GM23338 (cell line): ENCODE data around the gene ZDHHC11B. TPM values are rescaled to one million over a fixed set of nuclear protein-coding genes. Genes with fewer than 3 reads are reported as not detected.
"Not testable (repeated sequence)": the region's sequence is repeated elsewhere in the genome, so short reads cannot be mapped to it uniquely, and the experiment has no call there.

Experiments
- ATAC-seq: fragments of 200-7000 bp; cut with Tn5 transposase; 3 replicates; pipeline ENCODE4 v1.9.1; 2020
- DNase-seq: peaks from one replicate; pipeline ENCODE4 v3.0.0-alpha.2; 2015; ENCODE audit warnings: low spot score
- H2AFZ ChIP-seq: fragments of 200-600 bp; sonication (generic); 2 replicates; pipeline ENCODE4 v1.8.0; 2016; ENCODE audit warnings: antibody characterized with exemption, mild to moderate bottlenecking, moderate library complexity
- H3F3A ChIP-seq: fragments of 200-600 bp; sonication (generic); replicated peaks from 2 replicates; pipeline ENCODE4 v1.8.0; 2017; ENCODE audit warnings: antibody characterized with exemption, mixed run types, low read depth
- H3K27ac ChIP-seq: fragments of 200-600 bp; sonication (generic); 2 replicates; pipeline ENCODE4 v1.6.1; 2016; ENCODE audit warnings: low read depth
- H3K27me3 ChIP-seq: fragments of 200-600 bp; sonication (generic); 2 replicates; pipeline ENCODE4 v1.8.0; 2016; ENCODE audit warnings: mild to moderate bottlenecking, mixed run types, moderate library complexity; ENCODE audit not compliant: insufficient read depth
- H3K36me3 ChIP-seq: fragments of 200-600 bp; sonication (generic); 2 replicates; pipeline ENCODE4 v1.8.0; 2016; ENCODE audit warnings: mild to moderate bottlenecking; ENCODE audit not compliant: insufficient read depth
- H3K4me1 ChIP-seq: fragments of 200-600 bp; sonication (generic); 2 replicates; pipeline ENCODE4 v1.8.0; 2016; ENCODE audit warnings: mild to moderate bottlenecking, moderate library complexity; ENCODE audit not compliant: insufficient read depth
- H3K4me2 ChIP-seq: fragments of 200-600 bp; sonication (generic); 2 replicates; pipeline ENCODE4 v1.7.1; 2017; ENCODE audit warnings: mixed run types
- H3K4me3 ChIP-seq: fragments of 200-600 bp; sonication (generic); 2 replicates; pipeline ENCODE4 v1.6.1; 2016; ENCODE audit warnings: mixed run types
- H3K79me2 ChIP-seq: fragments of 200-600 bp; sonication (generic); replicated peaks from 2 replicates; pipeline ENCODE4 v1.8.0; 2017; ENCODE audit warnings: mild to moderate bottlenecking; ENCODE audit not compliant: insufficient read depth
- H3K9me2 ChIP-seq: fragments of 200-600 bp; sonication (generic); 2 replicates; pipeline ENCODE4 v1.8.0; 2017; ENCODE audit not compliant: insufficient read depth
- H4K20me1 ChIP-seq: fragments of 200-600 bp; sonication (generic); replicated peaks from 2 replicates; pipeline ENCODE4 v1.8.0; 2017; ENCODE audit warnings: mild to moderate bottlenecking; ENCODE audit not compliant: insufficient read depth
- H3K27ac Mint-ChIP-seq: 2 replicates; pipeline ENCODE4 v1.8.0; 2020; ENCODE audit warnings: inconsistent platforms, mild to moderate bottlenecking, moderate library complexity, mixed read lengths
- H3K27me3 Mint-ChIP-seq: 3 replicates; pipeline ENCODE4 v1.8.0; 2022; ENCODE audit warnings: low read depth, mild to moderate bottlenecking, moderate library complexity, mixed read lengths, inconsistent platforms; ENCODE audit not compliant: insufficient read depth, poor library complexity
- H3K36me3 Mint-ChIP-seq: 3 replicates; pipeline ENCODE4 v1.8.0; 2021; ENCODE audit warnings: low read depth, mild to moderate bottlenecking, inconsistent platforms, moderate library complexity, mixed read lengths
- H3K4me1 Mint-ChIP-seq: 3 replicates; pipeline ENCODE4 v1.8.0; 2020; ENCODE audit warnings: mild to moderate bottlenecking, inconsistent platforms, mixed read lengths
- H3K4me3 Mint-ChIP-seq: 3 replicates; pipeline ENCODE4 v1.8.0; 2021; ENCODE audit warnings: moderate library complexity, mild to moderate bottlenecking, inconsistent platforms, mixed read lengths
- H3K9me3 Mint-ChIP-seq: 3 replicates; pipeline ENCODE4 v1.8.0; 2020; ENCODE audit warnings: moderate library complexity, mild to moderate bottlenecking, inconsistent platforms, mixed read lengths
- EZH2 ChIP-seq: fragments of 200-600 bp; sonication (generic); IDR thresholded peaks from one replicate; pipeline ENCODE4 v1.8.0; 2017; ENCODE audit warnings: antibody characterized with exemption, mild to moderate bottlenecking, low read depth; ENCODE audit not compliant: unreplicated experiment
- POLR2AphosphoS5 ChIP-seq: IDR thresholded peaks from 2 replicates; pipeline ENCODE4 v1.6.1; 2016; ENCODE audit warnings: antibody characterized with exemption, low read depth
- ZNF114 ChIP-seq: fragments of 250-450 bp; sonication (Bioruptor Pico); IDR thresholded peaks from 2 replicates; pipeline ENCODE4 v1.5.0; 2020; ENCODE audit warnings: mild to moderate bottlenecking, moderate library complexity
- ZNF331 ChIP-seq: fragments of 250-450 bp; sonication (Bioruptor Pico); IDR thresholded peaks from 2 replicates; pipeline ENCODE4 v1.5.0; 2020; ENCODE audit warnings: low read depth, mild to moderate bottlenecking, moderate library complexity
- polyA plus RNA-seq: library from polyadenylated mRNA; unstranded; fragments of >200 nt; fragmentation: Nextera tagmentation; extraction: Ambion mirVana; gene quantifications from 2 replicates; pipeline ENCODE4 v1.2.1, GENCODE V29; 2016
- total RNA-seq: library from RNA; depleted of rRNA; stranded (reverse); fragments of >200 nt; shearing (Covaris generic); gene quantifications from 2 replicates; pipeline ENCODE4 v1.2.3, GENCODE V29; 2014
- TF ChIP-seq, protein P1 (sequence below): fragments of 250-450 bp; sonication (Bioruptor Pico); IDR thresholded peaks from 2 replicates; pipeline ENCODE4 v1.5.0; 2020; ENCODE audit warnings: mild to moderate bottlenecking, moderate library complexity
- TF ChIP-seq, protein P2 (sequence below), 2 experiments: fragments of 200-600 bp in 1 of 2; sonication (generic) in 1 of 2; conservative IDR thresholded peaks; 2 replicates each; pipeline versions ENCODE4 v1.5.1 to v1.6.1; 2016 to 2017; ENCODE audit warnings: antibody characterized with exemption in 2 of 2, low read depth in 2 of 2, mild to moderate bottlenecking in 2 of 2, moderate library complexity in 1 of 2
- TF ChIP-seq, protein P3 (sequence below): IDR thresholded peaks from one replicate; pipeline ENCODE4 v1.6.1; 2018; ENCODE audit warnings: antibody characterized with exemption; ENCODE audit not compliant: unreplicated experiment

ZDHHC11B gene
- total and polyA plus RNA-seq, 2 experiments from 2014 or later = 0.89 to 1.2 TPM

DNA sequence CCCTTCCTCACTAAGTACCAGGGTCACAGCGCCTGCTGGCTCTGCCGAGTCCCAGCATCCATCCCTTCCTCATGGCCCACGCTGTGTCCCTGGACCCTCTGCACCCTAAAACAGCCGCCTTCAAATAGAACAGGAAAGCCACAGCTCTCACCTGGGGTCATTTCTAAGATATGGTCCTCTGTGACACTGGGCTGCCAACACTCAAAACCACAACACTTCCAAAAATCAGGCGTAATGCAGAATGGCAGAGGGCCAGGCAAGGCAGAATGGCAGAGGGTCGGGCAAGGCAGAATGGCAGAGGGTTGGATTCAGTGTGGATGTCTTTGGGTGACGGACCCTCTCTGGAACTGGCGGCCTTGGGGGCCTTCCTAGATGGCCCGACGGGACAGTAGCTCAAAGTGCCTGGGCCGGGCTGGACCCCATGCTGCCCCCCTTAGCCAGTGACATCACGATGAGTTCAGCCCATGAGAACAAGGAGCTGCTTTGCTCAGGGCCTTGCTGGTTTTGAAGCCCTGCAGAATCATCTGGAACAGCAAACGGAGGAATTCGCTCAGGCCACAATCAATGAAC is 35.3 kb downstream of the ZDHHC11B start (continued):
- TF ChIP-seq, protein P1, sequence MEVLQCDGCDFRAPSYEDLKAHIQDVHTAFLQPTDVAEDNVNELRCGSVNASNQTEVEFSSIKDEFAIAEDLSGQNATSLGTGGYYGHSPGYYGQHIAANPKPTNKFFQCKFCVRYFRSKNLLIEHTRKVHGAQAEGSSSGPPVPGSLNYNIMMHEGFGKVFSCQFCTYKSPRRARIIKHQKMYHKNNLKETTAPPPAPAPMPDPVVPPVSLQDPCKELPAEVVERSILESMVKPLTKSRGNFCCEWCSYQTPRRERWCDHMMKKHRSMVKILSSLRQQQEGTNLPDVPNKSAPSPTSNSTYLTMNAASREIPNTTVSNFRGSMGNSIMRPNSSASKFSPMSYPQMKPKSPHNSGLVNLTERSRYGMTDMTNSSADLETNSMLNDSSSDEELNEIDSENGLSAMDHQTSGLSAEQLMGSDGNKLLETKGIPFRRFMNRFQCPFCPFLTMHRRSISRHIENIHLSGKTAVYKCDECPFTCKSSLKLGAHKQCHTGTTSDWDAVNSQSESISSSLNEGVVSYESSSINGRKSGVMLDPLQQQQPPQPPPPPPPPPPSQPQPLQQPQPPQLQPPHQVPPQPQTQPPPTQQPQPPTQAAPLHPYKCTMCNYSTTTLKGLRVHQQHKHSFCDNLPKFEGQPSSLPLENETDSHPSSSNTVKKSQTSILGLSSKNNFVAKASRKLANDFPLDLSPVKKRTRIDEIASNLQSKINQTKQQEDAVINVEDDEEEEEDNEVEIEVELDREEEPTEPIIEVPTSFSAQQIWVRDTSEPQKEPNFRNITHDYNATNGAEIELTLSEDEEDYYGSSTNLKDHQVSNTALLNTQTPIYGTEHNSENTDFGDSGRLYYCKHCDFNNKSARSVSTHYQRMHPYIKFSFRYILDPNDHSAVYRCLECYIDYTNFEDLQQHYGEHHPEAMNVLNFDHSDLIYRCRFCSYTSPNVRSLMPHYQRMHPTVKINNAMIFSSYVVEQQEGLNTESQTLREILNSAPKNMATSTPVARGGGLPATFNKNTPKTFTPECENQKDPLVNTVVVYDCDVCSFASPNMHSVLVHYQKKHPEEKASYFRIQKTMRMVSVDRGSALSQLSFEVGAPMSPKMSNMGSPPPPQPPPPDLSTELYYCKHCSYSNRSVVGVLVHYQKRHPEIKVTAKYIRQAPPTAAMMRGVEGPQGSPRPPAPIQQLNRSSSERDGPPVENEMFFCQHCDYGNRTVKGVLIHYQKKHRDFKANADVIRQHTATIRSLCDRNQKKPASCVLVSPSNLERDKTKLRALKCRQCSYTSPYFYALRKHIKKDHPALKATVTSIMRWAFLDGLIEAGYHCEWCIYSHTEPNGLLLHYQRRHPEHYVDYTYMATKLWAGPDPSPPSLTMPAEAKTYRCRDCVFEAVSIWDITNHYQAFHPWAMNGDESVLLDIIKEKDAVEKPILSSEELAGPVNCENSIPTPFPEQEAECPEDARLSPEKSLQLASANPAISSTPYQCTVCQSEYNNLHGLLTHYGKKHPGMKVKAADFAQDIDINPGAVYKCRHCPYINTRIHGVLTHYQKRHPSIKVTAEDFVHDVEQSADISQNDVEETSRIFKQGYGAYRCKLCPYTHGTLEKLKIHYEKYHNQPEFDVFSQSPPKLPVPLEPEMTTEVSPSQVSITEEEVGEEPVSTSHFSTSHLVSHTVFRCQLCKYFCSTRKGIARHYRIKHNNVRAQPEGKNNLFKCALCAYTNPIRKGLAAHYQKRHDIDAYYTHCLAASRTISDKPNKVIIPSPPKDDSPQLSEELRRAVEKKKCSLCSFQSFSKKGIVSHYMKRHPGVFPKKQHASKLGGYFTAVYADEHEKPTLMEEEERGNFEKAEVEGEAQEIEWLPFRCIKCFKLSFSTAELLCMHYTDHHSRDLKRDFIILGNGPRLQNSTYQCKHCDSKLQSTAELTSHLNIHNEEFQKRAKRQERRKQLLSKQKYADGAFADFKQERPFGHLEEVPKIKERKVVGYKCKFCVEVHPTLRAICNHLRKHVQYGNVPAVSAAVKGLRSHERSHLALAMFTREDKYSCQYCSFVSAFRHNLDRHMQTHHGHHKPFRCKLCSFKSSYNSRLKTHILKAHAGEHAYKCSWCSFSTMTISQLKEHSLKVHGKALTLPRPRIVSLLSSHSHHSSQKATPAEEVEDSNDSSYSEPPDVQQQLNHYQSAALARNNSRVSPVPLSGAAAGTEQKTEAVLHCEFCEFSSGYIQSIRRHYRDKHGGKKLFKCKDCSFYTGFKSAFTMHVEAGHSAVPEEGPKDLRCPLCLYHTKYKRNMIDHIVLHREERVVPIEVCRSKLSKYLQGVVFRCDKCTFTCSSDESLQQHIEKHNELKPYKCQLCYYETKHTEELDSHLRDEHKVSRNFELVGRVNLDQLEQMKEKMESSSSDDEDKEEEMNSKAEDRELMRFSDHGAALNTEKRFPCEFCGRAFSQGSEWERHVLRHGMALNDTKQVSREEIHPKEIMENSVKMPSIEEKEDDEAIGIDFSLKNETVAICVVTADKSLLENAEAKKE (CRISPR knock-in tag) = no peak
- no peak for TF ChIP-seq ZNF331 (CRISPR knock-in tag)
- TF ChIP-seq ZNF114 (CRISPR knock-in tag) = no peak
- TF ChIP-seq, protein P2, sequence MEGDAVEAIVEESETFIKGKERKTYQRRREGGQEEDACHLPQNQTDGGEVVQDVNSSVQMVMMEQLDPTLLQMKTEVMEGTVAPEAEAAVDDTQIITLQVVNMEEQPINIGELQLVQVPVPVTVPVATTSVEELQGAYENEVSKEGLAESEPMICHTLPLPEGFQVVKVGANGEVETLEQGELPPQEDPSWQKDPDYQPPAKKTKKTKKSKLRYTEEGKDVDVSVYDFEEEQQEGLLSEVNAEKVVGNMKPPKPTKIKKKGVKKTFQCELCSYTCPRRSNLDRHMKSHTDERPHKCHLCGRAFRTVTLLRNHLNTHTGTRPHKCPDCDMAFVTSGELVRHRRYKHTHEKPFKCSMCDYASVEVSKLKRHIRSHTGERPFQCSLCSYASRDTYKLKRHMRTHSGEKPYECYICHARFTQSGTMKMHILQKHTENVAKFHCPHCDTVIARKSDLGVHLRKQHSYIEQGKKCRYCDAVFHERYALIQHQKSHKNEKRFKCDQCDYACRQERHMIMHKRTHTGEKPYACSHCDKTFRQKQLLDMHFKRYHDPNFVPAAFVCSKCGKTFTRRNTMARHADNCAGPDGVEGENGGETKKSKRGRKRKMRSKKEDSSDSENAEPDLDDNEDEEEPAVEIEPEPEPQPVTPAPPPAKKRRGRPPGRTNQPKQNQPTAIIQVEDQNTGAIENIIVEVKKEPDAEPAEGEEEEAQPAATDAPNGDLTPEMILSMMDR (conservative IDR thresholded peaks at IDR 0.05; ENCODE audit: low read depth in 2 of 2) = no peak
- TF ChIP-seq POLR2AphosphoS5 = no peak
- TF ChIP-seq, protein P3, sequence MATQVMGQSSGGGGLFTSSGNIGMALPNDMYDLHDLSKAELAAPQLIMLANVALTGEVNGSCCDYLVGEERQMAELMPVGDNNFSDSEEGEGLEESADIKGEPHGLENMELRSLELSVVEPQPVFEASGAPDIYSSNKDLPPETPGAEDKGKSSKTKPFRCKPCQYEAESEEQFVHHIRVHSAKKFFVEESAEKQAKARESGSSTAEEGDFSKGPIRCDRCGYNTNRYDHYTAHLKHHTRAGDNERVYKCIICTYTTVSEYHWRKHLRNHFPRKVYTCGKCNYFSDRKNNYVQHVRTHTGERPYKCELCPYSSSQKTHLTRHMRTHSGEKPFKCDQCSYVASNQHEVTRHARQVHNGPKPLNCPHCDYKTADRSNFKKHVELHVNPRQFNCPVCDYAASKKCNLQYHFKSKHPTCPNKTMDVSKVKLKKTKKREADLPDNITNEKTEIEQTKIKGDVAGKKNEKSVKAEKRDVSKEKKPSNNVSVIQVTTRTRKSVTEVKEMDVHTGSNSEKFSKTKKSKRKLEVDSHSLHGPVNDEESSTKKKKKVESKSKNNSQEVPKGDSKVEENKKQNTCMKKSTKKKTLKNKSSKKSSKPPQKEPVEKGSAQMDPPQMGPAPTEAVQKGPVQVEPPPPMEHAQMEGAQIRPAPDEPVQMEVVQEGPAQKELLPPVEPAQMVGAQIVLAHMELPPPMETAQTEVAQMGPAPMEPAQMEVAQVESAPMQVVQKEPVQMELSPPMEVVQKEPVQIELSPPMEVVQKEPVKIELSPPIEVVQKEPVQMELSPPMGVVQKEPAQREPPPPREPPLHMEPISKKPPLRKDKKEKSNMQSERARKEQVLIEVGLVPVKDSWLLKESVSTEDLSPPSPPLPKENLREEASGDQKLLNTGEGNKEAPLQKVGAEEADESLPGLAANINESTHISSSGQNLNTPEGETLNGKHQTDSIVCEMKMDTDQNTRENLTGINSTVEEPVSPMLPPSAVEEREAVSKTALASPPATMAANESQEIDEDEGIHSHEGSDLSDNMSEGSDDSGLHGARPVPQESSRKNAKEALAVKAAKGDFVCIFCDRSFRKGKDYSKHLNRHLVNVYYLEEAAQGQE = no peak
- no peak for TF ChIP-seq EZH2

DNA sequence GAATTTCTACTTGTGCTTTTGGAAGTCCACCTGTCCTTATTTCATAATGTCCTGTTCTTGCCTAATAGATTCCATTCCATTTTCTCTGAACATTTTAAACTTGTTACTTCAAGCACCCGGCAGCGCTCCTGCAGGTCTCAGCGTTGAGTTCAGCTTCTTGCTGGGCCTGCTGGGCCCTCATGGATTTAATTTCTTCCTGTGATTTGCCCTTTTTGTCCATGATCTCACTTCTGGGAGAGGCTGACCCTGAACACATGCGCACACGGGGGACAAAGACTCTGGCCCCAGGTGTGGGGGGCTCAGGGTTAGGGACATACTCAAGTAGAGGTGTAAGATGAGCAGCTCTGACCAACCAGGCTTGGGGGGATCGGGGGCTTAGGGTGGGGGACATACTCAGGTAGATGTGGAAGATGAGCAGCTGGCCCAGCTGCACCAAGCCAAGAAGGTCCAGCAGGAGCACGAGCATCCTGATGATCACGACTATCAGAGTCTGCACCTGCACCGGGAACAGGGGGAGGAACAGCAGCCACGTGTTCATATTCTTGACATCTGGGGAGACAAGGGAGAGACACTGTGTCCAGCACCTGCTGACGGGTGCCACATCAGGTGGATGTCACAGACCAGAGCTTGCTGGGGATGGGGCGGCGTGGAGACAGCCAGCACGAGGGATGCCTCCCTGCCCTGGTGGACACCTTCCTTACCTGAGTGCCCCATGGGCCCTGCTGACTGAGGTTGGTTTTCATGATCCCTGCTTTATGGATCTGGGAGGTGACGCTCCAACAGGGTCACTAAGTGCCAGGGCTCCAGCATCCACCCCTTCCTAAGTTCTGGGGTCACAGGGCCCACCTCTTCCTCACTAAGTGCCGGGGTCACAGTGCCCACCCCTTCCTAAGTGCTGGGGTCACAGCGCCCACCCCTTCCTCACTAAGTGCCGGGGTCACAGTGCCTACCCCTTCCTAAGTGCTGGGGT is 36.2 kb downstream of the ZDHHC11B start:
- not testable (repeated sequence) for H3K79me2 ChIP-seq

More for the DNA sequence above, 36.2 kb downstream of the ZDHHC11B start:
- not testable (repeated sequence) for H3K36me3 Mint-ChIP-seq, H3K27ac ChIP-seq, H3K4me3 ChIP-seq, H4K20me1 ChIP-seq, H3K4me1 Mint-ChIP-seq, H3K9me2 ChIP-seq, H3K27me3 ChIP-seq, H3K27ac Mint-ChIP-seq, H3K9me3 Mint-ChIP-seq, H3K4me2 ChIP-seq, H3F3A ChIP-seq, H3K4me3 Mint-ChIP-seq, DNase-seq, H2AFZ ChIP-seq, ATAC-seq, H3K4me1 ChIP-seq, H3K27me3 Mint-ChIP-seq, H3K36me3 ChIP-seq
